Measurements from ENCODE around the gene PRKD1. TPM values are rescaled to one million over a fixed set of nuclear protein-coding genes. Genes with fewer than 3 reads are reported as not detected.

Gene PRKD1
- total RNA-seq, 3 donors from 2014 or later, result 0.93 to 10.2 (median 3.1) TPM

DNA sequence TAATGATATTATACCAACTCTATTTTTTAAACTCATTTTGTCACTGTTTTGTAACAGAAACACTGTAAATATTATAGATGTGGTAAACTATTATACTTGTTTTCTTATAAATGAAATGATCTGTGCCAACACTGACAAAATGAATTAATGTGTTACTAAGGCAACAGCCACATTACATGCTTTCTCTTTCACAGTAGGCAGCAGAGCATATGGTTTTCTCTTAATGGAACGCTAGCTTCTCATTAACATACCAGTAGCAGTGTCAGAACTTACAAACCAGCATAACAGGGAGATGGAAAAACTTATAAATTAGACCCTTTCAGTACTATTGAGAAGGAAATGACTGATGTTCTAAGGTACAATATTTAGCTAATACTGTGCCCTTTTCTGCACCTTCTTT is 398.8 kb downstream of the PRKD1 start:
- Histone ChIP-seq H3K36me3 (ENCODE audit: low read depth) (no peaks in the 10 kb centered on the region), H3K9me3 (no peaks in the 10 kb centered on the region), H3K4me3 (no peak overlapping the region), H3K4me1 (ENCODE audit: low read depth) (no peaks in the 10 kb centered on the region)
- TF ChIP-seq, protein P1, sequence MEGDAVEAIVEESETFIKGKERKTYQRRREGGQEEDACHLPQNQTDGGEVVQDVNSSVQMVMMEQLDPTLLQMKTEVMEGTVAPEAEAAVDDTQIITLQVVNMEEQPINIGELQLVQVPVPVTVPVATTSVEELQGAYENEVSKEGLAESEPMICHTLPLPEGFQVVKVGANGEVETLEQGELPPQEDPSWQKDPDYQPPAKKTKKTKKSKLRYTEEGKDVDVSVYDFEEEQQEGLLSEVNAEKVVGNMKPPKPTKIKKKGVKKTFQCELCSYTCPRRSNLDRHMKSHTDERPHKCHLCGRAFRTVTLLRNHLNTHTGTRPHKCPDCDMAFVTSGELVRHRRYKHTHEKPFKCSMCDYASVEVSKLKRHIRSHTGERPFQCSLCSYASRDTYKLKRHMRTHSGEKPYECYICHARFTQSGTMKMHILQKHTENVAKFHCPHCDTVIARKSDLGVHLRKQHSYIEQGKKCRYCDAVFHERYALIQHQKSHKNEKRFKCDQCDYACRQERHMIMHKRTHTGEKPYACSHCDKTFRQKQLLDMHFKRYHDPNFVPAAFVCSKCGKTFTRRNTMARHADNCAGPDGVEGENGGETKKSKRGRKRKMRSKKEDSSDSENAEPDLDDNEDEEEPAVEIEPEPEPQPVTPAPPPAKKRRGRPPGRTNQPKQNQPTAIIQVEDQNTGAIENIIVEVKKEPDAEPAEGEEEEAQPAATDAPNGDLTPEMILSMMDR (IDR thresholded peaks at IDR 0.05), result no peak
- DNase-seq (no peak), ATAC-seq (no peak)
- intact Hi-C loops (cut with DNase I, micrococcal nuclease), result no loop called here

DNA sequence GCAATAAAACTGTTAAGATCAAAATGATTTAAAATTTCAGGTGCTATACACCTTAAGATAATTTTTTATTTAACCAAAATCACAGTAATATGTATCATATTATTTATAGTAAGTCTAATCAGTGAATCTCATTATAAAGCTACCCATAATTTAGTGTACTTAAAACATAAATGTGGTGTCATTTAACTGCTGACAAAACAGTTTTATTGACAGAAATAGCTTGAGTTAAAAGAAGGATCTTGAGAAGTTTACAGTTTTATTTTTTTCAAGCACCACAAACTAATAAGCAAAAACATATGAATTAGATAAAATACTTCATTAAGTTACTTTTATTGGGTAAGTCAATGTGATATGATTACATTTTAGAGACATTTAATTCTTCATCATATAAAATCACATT is 400.4 kb downstream of the PRKD1 start:
- TF ChIP-seq, protein P1 (IDR thresholded peaks at IDR 0.05), result no peak
- no peak for ATAC-seq
- Histone ChIP-seq H3K36me3 (ENCODE audit: low read depth) (no peaks in the 10 kb centered on the region), H3K4me3 (no peak overlapping the region), H3K4me1 (ENCODE audit: low read depth) (no peaks in the 10 kb centered on the region), H3K9me3 (no peaks in the 10 kb centered on the region)
- DNase-seq, result no peak
- intact Hi-C loops (cut with DNase I, micrococcal nuclease), result no loop called here
